ENCODE results near the gene STX1B.

Gene STX1B

GRCh38 chr16:30976486-30976885 lies 34.0 kb downstream of the STX1B start:
- no peak for DNase-seq

- no peak for DNase-seq
Observed at GRCh38 chr16:30974348-30974747, 36.1 kb downstream of the STX1B start.

GRCh38 chr16:30972872-30973271 lies 37.6 kb downstream of the STX1B start:
- no peak for DNase-seq

DNA sequence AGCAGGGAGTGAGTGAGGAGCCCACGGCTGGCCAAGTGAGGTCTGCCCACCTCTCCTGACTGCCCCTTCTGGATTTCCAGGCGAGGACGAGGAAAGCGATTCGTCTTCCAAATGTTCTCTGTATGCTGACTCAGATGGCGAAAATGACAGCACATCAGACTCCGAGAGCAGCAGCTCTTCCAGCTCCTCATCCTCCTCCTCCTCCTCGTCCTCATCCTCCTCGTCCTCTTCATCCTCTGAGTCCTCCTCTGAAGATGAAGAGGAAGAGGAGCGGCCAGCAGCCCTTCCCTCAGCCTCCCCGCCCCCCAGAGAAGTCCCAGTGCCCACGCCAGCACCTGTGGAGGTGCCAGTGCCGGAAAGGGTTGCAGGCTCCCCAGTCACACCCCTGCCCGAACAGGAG lies 39.1 kb downstream of the STX1B start:
- DNase-seq = no peak

DNA sequence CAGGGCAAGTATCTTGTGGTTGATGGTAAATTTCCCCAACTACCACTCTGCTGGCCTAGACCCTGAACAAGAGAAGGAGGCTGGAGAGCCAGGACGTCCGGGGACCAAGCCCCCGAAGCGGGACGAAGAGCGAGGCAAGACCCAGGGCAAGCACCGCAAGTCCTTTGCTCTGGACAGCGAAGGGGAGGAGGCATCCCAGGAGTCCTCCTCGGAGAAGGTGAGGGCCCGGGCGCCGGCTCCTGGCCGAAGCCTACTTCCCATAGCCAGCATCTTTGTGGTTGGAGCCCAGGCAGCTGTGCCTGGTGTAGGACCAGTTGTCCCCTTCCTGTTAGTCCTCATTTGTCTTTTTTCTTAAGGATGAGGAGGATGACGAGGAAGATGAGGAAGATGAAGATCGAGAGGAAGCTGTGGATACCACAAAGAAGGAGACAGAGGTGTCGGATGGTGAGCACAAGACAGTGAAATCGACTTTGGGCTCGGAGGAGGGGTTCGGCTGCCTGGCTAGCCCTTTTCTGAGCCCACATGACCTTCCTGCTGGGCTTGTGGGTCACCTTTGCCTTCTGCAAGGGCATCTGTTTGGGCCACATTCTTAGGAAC lies 41.1 kb downstream of the STX1B start:
- DNase-seq = no peak

GRCh38 chr16:30967795-30968194 lies 42.6 kb downstream of the STX1B start:
- DNase-seq = no peak

- DNase-seq = no peak
Observed at GRCh38 chr16:30966033-30966619, 44.3 kb downstream of the STX1B start.

DNA sequence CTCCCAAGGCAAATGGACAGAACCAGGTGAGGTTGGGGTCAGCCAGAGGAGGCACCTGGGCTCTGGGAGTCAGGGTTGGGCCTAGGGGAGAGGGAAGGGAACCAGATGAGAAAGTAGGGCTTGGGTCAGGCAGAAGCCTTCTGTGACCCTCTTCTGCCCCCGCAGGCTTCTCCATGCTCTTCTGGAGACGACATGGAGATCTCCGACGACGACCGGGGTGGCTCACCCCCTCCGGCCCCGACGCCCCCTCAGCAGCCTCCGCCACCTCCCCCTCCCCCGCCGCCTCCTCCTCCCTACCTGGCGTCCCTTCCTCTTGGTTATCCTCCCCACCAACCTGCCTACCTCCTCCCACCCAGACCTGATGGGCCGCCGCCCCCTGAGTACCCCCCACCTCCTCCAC lies 45.0 kb downstream of the STX1B start:
- no peak for DNase-seq

- DNase-seq = no peak
Observed at GRCh38 chr16:30964574-30965226, 45.7 kb downstream of the STX1B start.

DNA sequence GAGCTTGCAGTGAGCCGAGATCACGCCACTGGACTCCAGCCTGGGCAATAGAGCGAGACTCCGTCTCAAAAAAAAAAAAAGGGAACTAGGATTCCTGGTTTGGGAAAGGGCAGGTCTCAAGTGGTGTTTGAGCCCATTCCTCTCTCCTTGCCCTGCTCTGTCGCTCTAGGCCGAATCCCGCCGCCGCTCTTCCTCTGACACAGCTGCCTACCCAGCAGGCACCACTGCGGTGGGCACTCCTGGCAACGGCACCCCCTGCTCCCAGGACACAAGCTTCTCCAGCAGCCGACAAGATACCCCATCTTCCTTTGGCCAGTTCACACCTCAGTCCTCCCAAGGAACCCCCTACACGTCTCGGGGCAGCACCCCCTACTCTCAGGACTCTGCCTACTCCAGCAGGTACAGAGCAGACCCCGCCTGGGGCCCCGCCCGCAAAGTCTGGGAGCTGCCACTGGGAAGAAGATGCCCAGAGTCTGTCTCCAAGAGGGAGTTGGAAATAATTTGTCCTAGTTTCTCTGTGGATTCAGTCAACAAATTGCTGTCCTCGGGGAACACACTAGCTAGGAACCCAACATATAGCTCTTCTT lies 46.4 kb downstream of the STX1B start:
- no peak for DNase-seq

- DNase-seq = no peak
Observed at GRCh38 chr16:30961384-30961783, 49.1 kb downstream of the STX1B start.

DNA sequence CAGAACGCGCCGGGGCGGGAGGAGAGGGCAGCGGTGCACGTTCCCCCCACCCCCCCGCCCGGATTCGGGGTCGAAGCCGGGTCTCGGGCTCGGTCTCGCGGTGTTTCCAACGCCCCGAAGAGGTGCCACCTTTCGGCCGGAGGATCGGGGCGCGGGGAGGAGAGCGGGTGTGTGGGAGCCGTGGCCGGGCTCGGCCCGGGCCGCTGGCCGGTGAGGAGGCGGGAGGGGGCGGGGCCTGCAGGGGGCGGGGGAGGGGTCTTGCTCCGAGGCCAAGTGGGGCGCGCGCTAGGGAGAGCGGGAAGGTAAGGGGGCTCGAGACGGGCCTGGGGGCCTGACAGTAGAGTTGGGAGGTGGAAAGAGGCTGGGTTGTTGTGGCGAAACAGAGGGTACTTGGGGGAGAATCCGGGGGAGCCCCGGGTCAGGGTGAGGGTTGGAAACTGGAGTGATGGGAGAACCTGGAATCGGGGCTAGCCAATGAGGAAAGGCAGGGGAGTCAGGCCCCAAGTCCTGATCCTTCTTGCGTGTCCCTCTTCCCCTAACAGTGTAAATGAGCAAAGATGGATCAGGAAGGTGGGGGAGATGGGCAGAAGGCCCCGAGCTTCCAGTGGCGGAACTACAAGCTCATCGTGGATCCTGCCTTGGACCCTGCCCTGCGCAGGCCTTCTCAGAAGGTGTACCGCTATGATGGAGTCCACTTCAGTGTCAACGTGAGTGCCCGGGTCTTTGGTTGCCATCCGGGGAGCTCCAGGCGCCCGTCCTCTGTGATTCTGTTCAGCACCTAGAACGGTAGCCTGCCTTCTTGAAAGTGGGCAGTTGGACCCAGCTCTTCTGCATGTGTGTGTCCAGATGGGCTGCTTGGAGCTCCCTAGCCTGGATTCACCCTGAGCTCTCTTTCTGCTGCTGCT lies 52.0 kb downstream of the STX1B start:
- peak; percentile 56 for DNase-seq

DNA sequence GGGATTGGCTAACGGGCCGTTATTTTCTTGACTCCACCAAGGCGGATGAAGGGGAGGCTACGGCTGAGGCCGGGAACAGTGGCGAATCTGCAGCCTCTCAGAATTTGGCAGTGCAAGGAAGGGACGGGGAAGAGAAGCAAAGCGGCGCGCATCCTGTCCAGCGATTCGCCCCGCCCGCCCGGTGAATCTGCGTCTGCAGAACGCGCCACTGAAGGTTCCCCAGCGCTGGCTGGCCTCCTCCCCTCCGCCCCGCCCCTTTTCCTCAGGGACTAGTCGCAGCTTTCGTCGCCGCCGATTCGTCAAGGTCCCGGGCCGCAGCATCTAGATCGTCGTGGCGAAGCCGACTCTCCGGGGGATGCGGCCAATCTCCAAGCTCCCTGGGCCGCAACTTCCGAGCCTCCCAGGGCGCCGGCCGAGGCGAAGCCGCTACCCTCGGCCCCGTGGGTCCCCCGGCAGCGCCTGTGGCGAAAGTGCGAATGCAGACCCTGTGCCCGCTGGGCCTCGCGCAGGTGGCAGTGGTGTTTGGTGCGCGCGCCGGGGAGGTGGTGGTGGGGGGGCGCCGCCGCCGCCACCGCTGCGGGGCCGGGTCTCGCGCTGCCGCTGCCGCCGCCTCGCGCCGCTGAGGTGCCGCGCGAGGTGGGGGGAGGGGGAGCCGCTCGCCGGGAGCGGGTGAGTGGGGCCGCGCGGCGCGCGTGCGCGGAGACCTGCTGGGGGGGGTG lies 52.8 kb downstream of the STX1B start, which contains the start of gene SETD1A:
SETD1A (plus strand) TSS at position 299 of the 719 bp plus-strand sequence. CDS start 978 bp downstream, outside the sequence.
- peak; percentile 92 for DNase-seq

- peak; percentile 90 for DNase-seq
Observed at GRCh38 chr16:30956601-30957455, 53.6 kb downstream of the STX1B start.

GRCh38 chr16:30954993-30955392 lies 55.4 kb downstream of the STX1B start:
- DNase-seq = no peak

DNA sequence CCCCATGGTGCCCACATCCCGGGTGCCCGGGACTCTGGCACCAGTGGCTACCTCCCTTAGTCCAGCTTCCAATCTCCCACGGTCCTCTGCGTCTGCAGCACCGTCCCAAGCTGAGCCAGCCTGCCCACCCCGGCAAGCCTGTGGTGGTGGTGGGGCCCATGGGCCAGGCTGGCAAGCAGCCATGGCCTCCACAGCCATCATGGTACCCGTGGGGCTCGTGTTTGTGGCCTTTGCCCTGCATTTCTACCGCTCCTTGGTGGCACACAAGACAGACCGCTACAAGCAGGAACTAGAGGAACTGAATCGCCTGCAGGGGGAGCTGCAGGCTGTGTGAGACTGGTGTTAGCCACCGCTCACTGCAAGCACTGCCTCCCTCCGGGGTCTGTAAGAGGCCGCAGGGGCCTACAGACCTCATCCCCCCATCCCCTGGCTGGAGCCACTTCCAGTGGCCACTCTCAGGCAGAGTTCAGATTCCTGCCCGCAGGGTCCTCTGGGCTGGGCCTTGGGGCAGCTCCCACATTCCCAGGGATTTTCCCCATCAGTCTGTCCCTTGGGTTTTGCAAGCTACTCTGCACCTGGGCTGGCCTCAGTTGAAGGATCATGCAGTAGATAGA lies 56.8 kb downstream of the STX1B start:
- peak; percentile 34 for DNase-seq

DNA sequence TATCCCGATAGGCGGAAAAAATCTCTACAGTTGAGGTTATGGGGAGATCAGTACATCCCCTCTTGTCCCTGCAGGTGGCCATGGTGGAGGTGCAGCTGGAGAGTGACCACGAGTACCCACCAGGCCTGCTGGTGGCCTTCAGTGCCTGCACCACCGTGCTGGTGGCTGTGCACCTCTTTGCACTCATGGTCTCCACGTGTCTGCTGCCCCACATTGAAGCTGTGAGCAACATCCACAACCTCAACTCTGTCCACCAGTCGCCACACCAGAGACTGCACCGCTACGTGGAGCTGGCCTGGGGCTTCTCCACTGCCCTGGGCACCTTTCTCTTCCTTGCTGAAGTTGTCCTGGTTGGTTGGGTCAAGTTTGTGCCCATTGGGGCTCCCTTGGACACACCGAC lies 57.3 kb downstream of the STX1B start:
- no peak for DNase-seq

DNA sequence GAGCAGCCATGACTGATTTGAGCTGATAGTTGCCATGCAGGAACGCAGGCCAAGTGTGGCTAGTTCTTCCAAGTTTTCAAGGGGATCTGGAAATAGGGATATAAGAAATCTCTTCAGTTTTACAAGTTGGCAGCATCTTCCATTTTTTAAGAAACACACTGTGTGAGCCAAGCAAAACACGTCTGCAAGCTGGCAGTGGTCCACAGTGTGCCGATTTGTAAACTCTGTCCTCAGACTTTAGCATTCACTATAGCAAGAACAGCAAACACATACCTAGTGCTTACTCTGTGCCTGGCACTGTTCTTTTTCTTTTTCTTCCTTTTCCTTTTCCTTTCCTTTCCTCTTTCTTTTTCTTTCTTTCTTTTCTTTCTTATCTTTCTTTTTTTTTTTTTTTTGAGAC lies 58.7 kb downstream of the STX1B start:
- no peak for DNase-seq

GRCh38 chr16:30951193-30951592 lies 59.2 kb downstream of the STX1B start:
- DNase-seq = no peak

GRCh38 chr16:30950516-30951065 lies 59.8 kb downstream of the STX1B start:
- no peak for DNase-seq
